Upper lobe of left lung (tissue), 6 donors: ENCODE data around the gene PCDH20. TPM values are rescaled to one million over a fixed set of nuclear protein-coding genes. Genes with fewer than 3 reads are reported as not detected.

Experiments
- ATAC-seq, 2 donors: fragments of 200-7000 bp; cut with Tn5 transposase; one replicate each; pipeline ENCODE4 v1.9.1; 2022; ENCODE audit warnings: mild to moderate bottlenecking in 2 of 2, moderate library complexity in 2 of 2; ENCODE audit not compliant: low FRiP score in 2 of 2
- DNase-seq, 2 donors: peaks; one replicate each; pipeline ENCODE4 v3.0.0-alpha.2; 2019 to 2020
- H3K27ac ChIP-seq, 4 donors: fragments of 200-600 bp; sonication (generic); one replicate each; pipeline ENCODE4 v1.5.1; 2016 to 2019
- H3K27me3 ChIP-seq, 4 donors: fragments of 200-600 bp; sonication (generic); one replicate each; pipeline ENCODE4 v1.5.1; 2017 to 2019
- H3K36me3 ChIP-seq, 4 donors: fragments of 200-600 bp; sonication (generic); one replicate each; pipeline ENCODE4 v1.5.1; 2016 to 2019
- H3K4me1 ChIP-seq, 4 donors: fragments of 200-600 bp; sonication (generic); one replicate each; pipeline ENCODE4 v1.5.1; 2018 to 2019
- H3K4me3 ChIP-seq, 4 donors: fragments of 200-600 bp; sonication (generic); one replicate each; pipeline ENCODE4 v1.5.1; 2017 to 2019; ENCODE audit warnings: mild to moderate bottlenecking in 2 of 4, moderate library complexity in 1 of 4
- H3K9me3 ChIP-seq, 4 donors: fragments of 200-600 bp; sonication (generic); one replicate each; pipeline ENCODE4 v1.5.1; 2018 to 2019
- CTCF ChIP-seq, 6 experiments: fragments of 450-650 bp in 4 of 6; fragments of 200-600 bp in 2 of 6; sonication (generic) in 2 of 6; IDR thresholded peaks; one replicate each; pipeline ENCODE4 v1.5.1; 2016 to 2019; ENCODE audit warnings: antibody characterized with exemption in 6 of 6
- EP300 ChIP-seq, 4 donors: sonication (generic); formaldehyde crosslinking; IDR thresholded peaks; one replicate each; pipeline ENCODE4 v1.5.1; 2017; ENCODE audit warnings: antibody characterized with exemption in 4 of 4, control low read depth in 2 of 4
- POLR2A ChIP-seq, 4 donors: fragments of 450-650 bp; IDR thresholded peaks; one replicate each; pipeline ENCODE4 v1.5.1; 2016 to 2017; ENCODE audit warnings: antibody characterized with exemption in 4 of 4, mild to moderate bottlenecking in 2 of 4
- POLR2AphosphoS5 ChIP-seq, 2 donors: sonication (generic); formaldehyde crosslinking; IDR thresholded peaks; one replicate each; pipeline ENCODE4 v1.5.1; 2017; ENCODE audit warnings: antibody characterized with exemption in 2 of 2
- WGBS, 2 donors: methylation state at CpG; one replicate each; pipeline ENCODE4 v1.1.5; 2017 to 2018; 5-methylcytosine and 5-hydroxymethylcytosine counted together
- total RNA-seq, 6 donors: library from RNA; depleted of rRNA in 4 of 6; stranded (reverse); fragments of >200 nt in 4 of 6; gene quantifications; one replicate each; pipeline versions ENCODE4 v1.1.0 to v1.2.1, GENCODE V29; 2016 to 2021
- donor health status: DM: no; HTN: no; CAD: no; lungs with moderate emphysema.
- donor health status: DM: no; HTN: yes; CAD: no; lungs with severe emphysema.

Gene PCDH20
- total RNA-seq, 6 donors from 2014 or later, result 0.33 to 17.6 (median 6.3) TPM

GRCh38 chr13:61423915-61424314 is 8.3 kb upstream of the PCDH20 start:
- DNase-seq (no peak), ATAC-seq (no peak)
- Histone ChIP-seq H3K36me3 (no peaks in the 10 kb centered on the region), H3K4me1 (no peaks in the 10 kb centered on the region), H3K27me3 (no peaks in the 10 kb centered on the region), H3K9me3 (no peaks in the 10 kb centered on the region), H3K4me3 (no peak overlapping the region), H3K27ac (no peak overlapping the region)
- TF ChIP-seq POLR2A (IDR thresholded peaks at IDR 0.05), result no peak
- TF ChIP-seq CTCF (IDR thresholded peaks at IDR 0.05), result no peak
- no peak for TF ChIP-seq POLR2AphosphoS5 (IDR thresholded peaks at IDR 0.05)
- no peak for TF ChIP-seq EP300 (IDR thresholded peaks at IDR 0.05)
- 76 to 78% methylated on average over 1 of the region's 1 CpG for WGBS, 2 donors

GRCh38 chr13:61417086-61417570 is 1.5 kb upstream of the PCDH20 start:
- TF ChIP-seq EP300 (IDR thresholded peaks at IDR 0.05) (no peak), POLR2A (IDR thresholded peaks at IDR 0.05) (no peak), CTCF (IDR thresholded peaks at IDR 0.05) (no peak), POLR2AphosphoS5 (IDR thresholded peaks at IDR 0.05) (no peak)
- DNase-seq (no peak), ATAC-seq (no peak)
- H3K9me3 ChIP-seq, result no peaks in the 10 kb centered on the region
- no peaks in the 10 kb centered on the region for H3K27me3 ChIP-seq
- H3K4me3 ChIP-seq, result no peak overlapping the region
- peaks cover 0 to 13% (median 1%) of the 10 kb centered on the region in 4 donors for H3K4me1 ChIP-seq
- H3K36me3 ChIP-seq, result no peaks in the 10 kb centered on the region
- WGBS, 2 donors, result 34 to 35% methylated on average over 5 of the region's 5 CpGs
- no peak overlapping the region for H3K27ac ChIP-seq

GRCh38 chr13:61415058-61415721 is 459 bp downstream of the PCDH20 start:
- peak; percentile 77 to 88 for DNase-seq
- ATAC-seq, result peak; percentile 81 to 95
- Histone ChIP-seq H3K9me3 (no peaks in the 10 kb centered on the region), H3K36me3 (no peaks in the 10 kb centered on the region), H3K4me3 (peak overlapping the region in 3 of 4 donors; percentile 31 to 50 (median 48)), H3K27ac (peak overlapping the region; percentile 39 to 66 (median 56)), H3K27me3 (no peaks in the 10 kb centered on the region), H3K4me1 (peaks cover 0 to 13% (median 1%) of the 10 kb centered on the region in 4 donors)
- 2 to 5% methylated on average over 14 to 18 of the region's 30 CpGs for WGBS, 2 donors
- TF ChIP-seq POLR2A (IDR thresholded peaks at IDR 0.05) (peak in 2 of 4 donors; percentile 20 to 73), CTCF (IDR thresholded peaks at IDR 0.05) (no peak), EP300 (IDR thresholded peaks at IDR 0.05) (no peak), POLR2AphosphoS5 (IDR thresholded peaks at IDR 0.05) (peak in 1 of 2 donors; percentile 61)

- 0 to 1% methylated on average over 16 of the region's 16 CpGs for WGBS, 2 donors
Measured at GRCh38 chr13:61414686-61415057, 977 bp downstream of the PCDH20 start.

More at GRCh38 chr13:61414686-61415057, 977 bp downstream of the PCDH20 start:
- Histone ChIP-seq H3K4me1 (peaks cover 0 to 13% (median 1%) of the 10 kb centered on the region in 4 donors), H3K27me3 (no peaks in the 10 kb centered on the region), H3K9me3 (no peaks in the 10 kb centered on the region), H3K4me3 (peak overlapping the region in 3 of 4 donors; percentile 31 to 50 (median 48)), H3K36me3 (no peaks in the 10 kb centered on the region), H3K27ac (peak overlapping the region in 1 of 4 donors; percentile 66)
- TF ChIP-seq POLR2AphosphoS5 (IDR thresholded peaks at IDR 0.05), result no peak
- no peak for TF ChIP-seq POLR2A (IDR thresholded peaks at IDR 0.05)
- TF ChIP-seq EP300 (IDR thresholded peaks at IDR 0.05), result no peak
- TF ChIP-seq CTCF (IDR thresholded peaks at IDR 0.05), result no peak
- DNase-seq, result no peak
- no peak for ATAC-seq
